ENCODE data around the gene ANAPC4. TPM values are rescaled to one million over a fixed set of nuclear protein-coding genes. Genes with fewer than 3 reads are reported as not detected.

The ANAPC4 gene
- total RNA-seq, 1 experiment from 2014 or later: 22.8 TPM

- no peak overlapping the region for H3K27ac ChIP-seq (ENCODE audit: low read length)
- H3K36me3 ChIP-seq (ENCODE audit: control insufficient read depth, insufficient read depth, low read length): no peaks in the 10 kb centered on the region
- ChIA-PET CTCF (no interaction called here), POLR2A (no interaction called here)
- no peaks in the 10 kb centered on the region for H3K27me3 ChIP-seq (ENCODE audit: control insufficient read depth, insufficient read depth, low read length)
- no peak overlapping the region for H3K4me3 ChIP-seq (ENCODE audit: low read depth in 2 of 2, low read length in 2 of 2)
- ATAC-seq (no peak), DNase-seq (ENCODE audit: low read depth, low spot score) (no peak)
- H3K4me1 ChIP-seq (ENCODE audit: control insufficient read depth, insufficient read depth, low read length): no peaks in the 10 kb centered on the region
- TF ChIP-seq, protein P1, sequence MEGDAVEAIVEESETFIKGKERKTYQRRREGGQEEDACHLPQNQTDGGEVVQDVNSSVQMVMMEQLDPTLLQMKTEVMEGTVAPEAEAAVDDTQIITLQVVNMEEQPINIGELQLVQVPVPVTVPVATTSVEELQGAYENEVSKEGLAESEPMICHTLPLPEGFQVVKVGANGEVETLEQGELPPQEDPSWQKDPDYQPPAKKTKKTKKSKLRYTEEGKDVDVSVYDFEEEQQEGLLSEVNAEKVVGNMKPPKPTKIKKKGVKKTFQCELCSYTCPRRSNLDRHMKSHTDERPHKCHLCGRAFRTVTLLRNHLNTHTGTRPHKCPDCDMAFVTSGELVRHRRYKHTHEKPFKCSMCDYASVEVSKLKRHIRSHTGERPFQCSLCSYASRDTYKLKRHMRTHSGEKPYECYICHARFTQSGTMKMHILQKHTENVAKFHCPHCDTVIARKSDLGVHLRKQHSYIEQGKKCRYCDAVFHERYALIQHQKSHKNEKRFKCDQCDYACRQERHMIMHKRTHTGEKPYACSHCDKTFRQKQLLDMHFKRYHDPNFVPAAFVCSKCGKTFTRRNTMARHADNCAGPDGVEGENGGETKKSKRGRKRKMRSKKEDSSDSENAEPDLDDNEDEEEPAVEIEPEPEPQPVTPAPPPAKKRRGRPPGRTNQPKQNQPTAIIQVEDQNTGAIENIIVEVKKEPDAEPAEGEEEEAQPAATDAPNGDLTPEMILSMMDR (IDR thresholded peaks at IDR 0.05): no peak
- no peak for TF ChIP-seq REST (IDR thresholded peaks at IDR 0.05; ENCODE audit: insufficient read depth in 1 of 2, low read depth in 2 of 2, low read length in 1 of 2)
- TF ChIP-seq SIN3A (IDR thresholded peaks at IDR 0.05; ENCODE audit: borderline replicate concordance, insufficient read depth, low read depth, low read length): no peak
- no peak for TF ChIP-seq POLR2AphosphoS5 (IDR thresholded peaks at IDR 0.05; ENCODE audit: low read depth, low read length)
- TF ChIP-seq TCF7L2 (IDR thresholded peaks at IDR 0.05; ENCODE audit: low read depth, low read length): no peak
- intact Hi-C loops (cut with micrococcal nuclease; ENCODE audit: unreplicated experiment) (no loop called here), in situ Hi-C loops (cut with HindIII; ENCODE audit: low pct_unique_long_range_greater_than_20kb, low sequenced_read_pairs) (no loop called here)
- H3K9me3 ChIP-seq (ENCODE audit: control insufficient read depth, insufficient read depth, low read depth, low read length): no peaks in the 10 kb centered on the region
- no TSS peak for BruUV-seq (replicated peaks)
These were observed 21.0 kb upstream of the ANAPC4 start for GRCh38 chr4:25356068-25356467.

GRCh38 chr4:25358515-25359275 lies 18.4 kb upstream of the ANAPC4 start:
- BruUV-seq (replicated peaks): no TSS peak
- ATAC-seq (no peak), DNase-seq (ENCODE audit: low read depth, low spot score) (no peak)
- in situ Hi-C loops (cut with HindIII; ENCODE audit: low pct_unique_long_range_greater_than_20kb, low sequenced_read_pairs): no loop called here
- no peak overlapping the region for H3K27ac ChIP-seq (ENCODE audit: low read length)
- H3K4me1 ChIP-seq (ENCODE audit: control insufficient read depth, insufficient read depth, low read length): no peaks in the 10 kb centered on the region
- no peaks in the 10 kb centered on the region for H3K36me3 ChIP-seq (ENCODE audit: control insufficient read depth, insufficient read depth, low read length)
- POLR2A ChIA-PET: no interaction called here
- TF ChIP-seq SIN3A (IDR thresholded peaks at IDR 0.05; ENCODE audit: borderline replicate concordance, insufficient read depth, low read depth, low read length) (no peak), POLR2AphosphoS5 (IDR thresholded peaks at IDR 0.05; ENCODE audit: low read depth, low read length) (no peak), REST (IDR thresholded peaks at IDR 0.05; ENCODE audit: insufficient read depth in 1 of 2, low read depth in 2 of 2, low read length in 1 of 2) (no peak), TCF7L2 (IDR thresholded peaks at IDR 0.05; ENCODE audit: low read depth, low read length) (no peak)
- TF ChIP-seq, protein P1 (IDR thresholded peaks at IDR 0.05): no peak
- intact Hi-C loops (cut with micrococcal nuclease; ENCODE audit: unreplicated experiment): no loop called here
- no peaks in the 10 kb centered on the region for H3K9me3 ChIP-seq (ENCODE audit: control insufficient read depth, insufficient read depth, low read depth, low read length)
- no peak overlapping the region for H3K4me3 ChIP-seq (ENCODE audit: low read depth in 2 of 2, low read length in 2 of 2)
- CTCF ChIA-PET: no interaction called here
- H3K27me3 ChIP-seq (ENCODE audit: control insufficient read depth, insufficient read depth, low read length): no peaks in the 10 kb centered on the region
